Vagina (tissue), 2 donors: ENCODE measurements around the gene FGF3. TPM values are rescaled to one million over a fixed set of nuclear protein-coding genes. Genes with fewer than 3 reads are reported as not detected.

ENCODE experiments used
- DNase-seq, 2 donors: peaks; one replicate each; pipeline ENCODE4 v3.0.0-alpha.2; 2017; ENCODE audit errors: extremely low spot score in 2 of 2
- H3K27ac ChIP-seq: fragments of 200-600 bp; sonication (generic); one replicate; pipeline ENCODE4 v1.5.1; 2019
- H3K27me3 ChIP-seq: fragments of 200-600 bp; sonication (generic); one replicate; pipeline ENCODE4 v1.5.1; 2019
- H3K36me3 ChIP-seq, 2 donors: fragments of 200-600 bp; sonication (generic); one replicate each; pipeline ENCODE4 v1.5.1; 2017 to 2019
- H3K4me1 ChIP-seq: fragments of 200-600 bp; sonication (generic); one replicate; pipeline ENCODE4 v1.5.1; 2019
- H3K4me3 ChIP-seq, 2 donors: fragments of 200-600 bp; sonication (generic); 1 replicate in 1 of 2; 2 replicates in 1 of 2; pipeline ENCODE4 v1.5.1; 2016 to 2019
- H3K9me3 ChIP-seq: fragments of 200-600 bp; sonication (generic); one replicate; pipeline ENCODE4 v1.5.1; 2019
- CTCF ChIP-seq, 3 experiments: fragments of 450-650 bp in 2 of 3; fragments of 200-600 bp in 1 of 3; sonication (generic) in 1 of 3; IDR thresholded peaks; one replicate each; pipeline ENCODE4 v1.5.1; 2017 to 2019; ENCODE audit warnings: antibody characterized with exemption in 3 of 3, mild to moderate bottlenecking in 2 of 3, moderate library complexity in 2 of 3
- POLR2A ChIP-seq, 2 donors: fragments of 450-650 bp; IDR thresholded peaks; one replicate each; pipeline ENCODE4 v1.6.1; 2017; ENCODE audit warnings: antibody characterized with exemption in 2 of 2, mild to moderate bottlenecking in 2 of 2, moderate library complexity in 2 of 2
- POLR2AphosphoS5 ChIP-seq, 2 donors: sonication (generic); formaldehyde crosslinking; IDR thresholded peaks; one replicate each; pipeline ENCODE4 v1.9.0; 2017; ENCODE audit warnings: antibody characterized with exemption in 2 of 2, mild to moderate bottlenecking in 2 of 2, low read depth in 1 of 2; ENCODE audit not compliant: insufficient read depth in 1 of 2
- intact Hi-C: fragments of 100-400 bp; cut with DNase I; formaldehyde crosslinking; loops from one replicate; pipeline ENCODE4 v1.15.1; 2023
- total RNA-seq: library from RNA; depleted of rRNA; stranded (reverse); fragments of >200 nt; gene quantifications from one replicate; pipeline ENCODE4 v1.2.3, GENCODE V29; 2016

Gene FGF3
- total RNA-seq, 1 donor from 2014 or later = not detected

GRCh38 chr11:69800278-69800677, 18.9 kb downstream of the FGF3 start:
- no peaks in the 10 kb centered on the region for H3K4me1 ChIP-seq
- no peak for DNase-seq
- no peak overlapping the region for H3K27ac ChIP-seq
- H3K4me3 ChIP-seq = no peak overlapping the region
- no peaks in the 10 kb centered on the region for H3K27me3 ChIP-seq
- intact Hi-C loops = no loop called here
- no peaks in the 10 kb centered on the region for H3K36me3 ChIP-seq
- H3K9me3 ChIP-seq = no peaks in the 10 kb centered on the region
- TF ChIP-seq POLR2A (IDR thresholded peaks at IDR 0.05) = no peak

- H3K27ac ChIP-seq = no peak overlapping the region
- TF ChIP-seq POLR2AphosphoS5 (IDR thresholded peaks at IDR 0.05; ENCODE audit: insufficient read depth in 1 of 2, low read depth in 1 of 2) (no peak), CTCF (IDR thresholded peaks at IDR 0.05) (no peak), POLR2A (IDR thresholded peaks at IDR 0.05) (no peak)
- no peaks in the 10 kb centered on the region for H3K4me1 ChIP-seq
- H3K27me3 ChIP-seq = no peaks in the 10 kb centered on the region
- DNase-seq = no peak
- no peaks in the 10 kb centered on the region for H3K9me3 ChIP-seq
- intact Hi-C loops = no loop called here
- no peak overlapping the region for H3K4me3 ChIP-seq
- no peaks in the 10 kb centered on the region for H3K36me3 ChIP-seq
These were observed 19.6 kb downstream of the FGF3 start for GRCh38 chr11:69799582-69799981.

- Histone ChIP-seq H3K4me1 (no peaks in the 10 kb centered on the region), H3K36me3 (no peaks in the 10 kb centered on the region), H3K4me3 (no peak overlapping the region), H3K27me3 (no peaks in the 10 kb centered on the region), H3K27ac (no peak overlapping the region), H3K9me3 (no peaks in the 10 kb centered on the region)
- no peak for DNase-seq
- TF ChIP-seq POLR2A (IDR thresholded peaks at IDR 0.05) = no peak
- no peak for TF ChIP-seq POLR2AphosphoS5 (IDR thresholded peaks at IDR 0.05; ENCODE audit: insufficient read depth in 1 of 2, low read depth in 1 of 2)
- no peak for TF ChIP-seq CTCF (IDR thresholded peaks at IDR 0.05)
- intact Hi-C loops = no loop called here
These were observed 20.1 kb downstream of the FGF3 start for GRCh38 chr11:69799097-69799496.

GRCh38 chr11:69797737-69798528, 21.3 kb downstream of the FGF3 start:
- intact Hi-C loops = no loop called here
- TF ChIP-seq POLR2A (IDR thresholded peaks at IDR 0.05) = no peak
- TF ChIP-seq POLR2AphosphoS5 (IDR thresholded peaks at IDR 0.05; ENCODE audit: insufficient read depth in 1 of 2, low read depth in 1 of 2) = no peak
- TF ChIP-seq CTCF (IDR thresholded peaks at IDR 0.05) = no peak
- no peak for DNase-seq

GRCh38 chr11:69797156-69797555, 22.1 kb downstream of the FGF3 start:
- DNase-seq = no peak
- TF ChIP-seq POLR2A (IDR thresholded peaks at IDR 0.05) (no peak), POLR2AphosphoS5 (IDR thresholded peaks at IDR 0.05; ENCODE audit: insufficient read depth in 1 of 2, low read depth in 1 of 2) (no peak), CTCF (IDR thresholded peaks at IDR 0.05) (no peak)
- no peaks in the 10 kb centered on the region for H3K36me3 ChIP-seq
- intact Hi-C loops = no loop called here
- no peaks in the 10 kb centered on the region for H3K27me3 ChIP-seq
- no peaks in the 10 kb centered on the region for H3K9me3 ChIP-seq
- H3K4me1 ChIP-seq = no peaks in the 10 kb centered on the region
- H3K27ac ChIP-seq = no peak overlapping the region
- H3K4me3 ChIP-seq = no peak overlapping the region

More at GRCh38 chr11:69797737-69798528, 21.3 kb downstream of the FGF3 start:
- no peaks in the 10 kb centered on the region for H3K36me3 ChIP-seq
- no peak overlapping the region for H3K4me3 ChIP-seq
- H3K27me3 ChIP-seq = no peaks in the 10 kb centered on the region
- no peaks in the 10 kb centered on the region for H3K9me3 ChIP-seq
- H3K27ac ChIP-seq = no peak overlapping the region
- no peaks in the 10 kb centered on the region for H3K4me1 ChIP-seq
